Esophagus mucosa (tissue), 1 donor: ENCODE data around the gene CCT8. TPM values are rescaled to one million over a fixed set of nuclear protein-coding genes. Genes with fewer than 3 reads are reported as not detected.
"Not testable (repeated sequence)": the region's sequence is repeated elsewhere in the genome, so short reads cannot be mapped to it uniquely, and the experiment has no call there.

Experiments used
- ATAC-seq: fragments of 200-7000 bp; cut with Tn5 transposase; one replicate; pipeline ENCODE4 v1.9.1; 2020
- total RNA-seq: library from RNA; stranded (reverse); gene quantifications from one replicate; pipeline ENCODE4 v1.2.4, GENCODE V29; 2023
- donor health status: DM: yes; HTN: yes; CAD: no.

Gene CCT8
- total RNA-seq, 1 donor from 2014 or later: 105 TPM

GRCh38 chr21:29017639-29018237 lies 55.7 kb downstream of the CCT8 start:
- no peak for ATAC-seq

- not testable (repeated sequence) for ATAC-seq
These were observed 62.2 kb downstream of the CCT8 start for GRCh38 chr21:29011236-29011635.

GRCh38 chr21:29008367-29008766 lies 65.1 kb downstream of the CCT8 start:
- no peak for ATAC-seq

- ATAC-seq: no peak
These were observed 65.6 kb downstream of the CCT8 start for GRCh38 chr21:29007810-29008209.

- no peak for ATAC-seq
These were observed 66.3 kb downstream of the CCT8 start for GRCh38 chr21:29007135-29007534.

Other genes with a start within 250 kb of the CCT8 start
- gene LTN1, start 80.8 kb downstream of the CCT8 start, total RNA-seq: 14.9 TPM
- 14.4 TPM for gene RWDD2B, start 54.3 kb downstream of the CCT8 start, total RNA-seq
- gene USP16, start 49.0 kb downstream of the CCT8 start, total RNA-seq: 21.7 TPM
- 3.1 TPM for gene MAP3K7CL, start 57.0 kb upstream of the CCT8 start, total RNA-seq
- gene BACH1, start 225.3 kb upstream of the CCT8 start, total RNA-seq: 61.5 TPM